ENCODE measurements around the gene ULBP1. TPM values are rescaled to one million over a fixed set of nuclear protein-coding genes. Genes with fewer than 3 reads are reported as not detected.

ULBP1 gene
- total RNA-seq, 1 experiment from 2014 or later: 1.6 TPM

GRCh38 chr6:149950423-149950822 lies 13.3 kb upstream of the ULBP1 start:
- no peak overlapping the region for H2BK12ac ChIP-seq (ENCODE audit: insufficient read length, low read depth, low read length)
- no peak overlapping the region for H2AK5ac ChIP-seq (ENCODE audit: insufficient read length, low read length)
- no peaks in the 10 kb centered on the region for H3K79me1 ChIP-seq (ENCODE audit: insufficient read depth, low read depth, low read length, poor library complexity, severe bottlenecking)
- H2BK20ac ChIP-seq (ENCODE audit: low read depth, low read length, poor library complexity, severe bottlenecking): no peak overlapping the region
- Mint-ChIP-seq H3K4me1 (peaks cover 0 to 5% of the 10 kb centered on the region in 2 experiments; a peak in 2 of 4 replicates), H3K9me3 (peaks cover 0 to 3% of the 10 kb centered on the region in 2 experiments; a peak in 1 of 5 replicates), H3K27me3 (ENCODE audit: low read depth) (peaks cover 94% of the 10 kb centered on the region), H3K36me3 (ENCODE audit: insufficient read depth in 1 of 3, low read depth in 3 of 3) (no peaks in the 10 kb centered on the region), H3K27ac (no peak overlapping the region), H3K4me3 (no peak overlapping the region)
- WGBS (ENCODE audit: extremely low coverage, insufficient read length, low lambda C conversion rate): no CpG with 5 or more reads among the region's 8 CpGs
- H2BK15ac ChIP-seq (ENCODE audit: low read depth, low read length): no peak overlapping the region
- no peak overlapping the region for H3K27ac ChIP-seq (ENCODE audit: insufficient read length, low read depth, low read length)
- no peaks in the 10 kb centered on the region for H3K4me1 ChIP-seq (ENCODE audit: insufficient read depth, low read length)
- no peak overlapping the region for H4K91ac ChIP-seq (ENCODE audit: insufficient read length, low read depth, low read length)
- no peak for TF ChIP-seq CTCF (conservative IDR thresholded peaks at IDR 0.05)
- H3T11ph ChIP-seq (ENCODE audit: low read length): no peak overlapping the region
- H3K9ac ChIP-seq (ENCODE audit: extremely low read depth, insufficient read length, low read length): no peak overlapping the region
- H3K79me2 ChIP-seq (ENCODE audit: insufficient read depth, low read length): no peaks in the 10 kb centered on the region
- H4K5ac ChIP-seq (ENCODE audit: insufficient read length, low read depth, low read length): no peak overlapping the region
- no peak overlapping the region for H3K4ac ChIP-seq (ENCODE audit: low read depth, low read length)
- peak overlapping the region; percentile 86 for H3K23ac ChIP-seq (ENCODE audit: insufficient read length, low read depth, low read length)
- H3K56ac ChIP-seq (ENCODE audit: insufficient read length, low read depth, low read length): no peak overlapping the region
- no peak overlapping the region for H2BK120ac ChIP-seq (ENCODE audit: low read depth, low read length, poor library complexity, severe bottlenecking)
- DNase-seq: no peak
- no peaks in the 10 kb centered on the region for H4K20me1 ChIP-seq (ENCODE audit: control insufficient read depth, insufficient read depth, insufficient read length)
- H2AFZ ChIP-seq (ENCODE audit: low read length): no peak overlapping the region
- no peak overlapping the region for H3K14ac ChIP-seq (ENCODE audit: insufficient read depth, low read length)
- no peak overlapping the region for H3K18ac ChIP-seq (ENCODE audit: insufficient read length, low read depth, low read length)
- H3K23me2 ChIP-seq (ENCODE audit: insufficient read length, low read depth, low read length, poor library complexity, severe bottlenecking): no peaks in the 10 kb centered on the region
- no peak overlapping the region for H3K4me2 ChIP-seq (ENCODE audit: insufficient read depth, insufficient read length, low read length)
- H2BK5ac ChIP-seq (ENCODE audit: insufficient read length, low read length): no peak overlapping the region
- no peak overlapping the region for H4K8ac ChIP-seq (replicated peaks; ENCODE audit: insufficient read length, low read depth, low read length)
- peaks cover 33% of the 10 kb centered on the region for H3K27me3 ChIP-seq (ENCODE audit: insufficient read depth, low read length)
- H3K9me3 ChIP-seq (ENCODE audit: control insufficient read depth, low read depth, low read length): no peaks in the 10 kb centered on the region

Measured in H9 (cell line).